Neural cell (in vitro differentiated cells): ENCODE data around the gene DPEP2.
"Not testable (repeated sequence)": the region's sequence is repeated elsewhere in the genome, so short reads cannot be mapped to it uniquely, and the experiment has no call there.

Experiments used
- EP300 ChIP-seq: fragments of 450-650 bp; conservative IDR thresholded peaks from 2 replicates; pipeline ENCODE4 v1.6.1; 2014; ENCODE audit warnings: antibody characterized with exemption, mild to moderate bottlenecking, moderate library complexity; ENCODE audit not compliant: poor library complexity, severe bottlenecking
- EZH2 ChIP-seq: fragments of 200-600, 300-800 bp; shearing (Covaris generic), sonication (generic); IDR thresholded peaks from 2 replicates; pipeline ENCODE4 v1.6.1; 2014; ENCODE audit warnings: antibody characterized with exemption, low read length, borderline replicate concordance, mild to moderate bottlenecking; ENCODE audit not compliant: insufficient read depth, poor library complexity, severe bottlenecking
- POLR2AphosphoS5 ChIP-seq: IDR thresholded peaks from 2 replicates; pipeline ENCODE4 v1.6.1; 2012
- RAD21 ChIP-seq: fragments of 450-650 bp; conservative IDR thresholded peaks from 2 replicates; pipeline ENCODE4 v1.6.1; 2014; ENCODE audit warnings: antibody characterized with exemption, mild to moderate bottlenecking, moderate library complexity
- REST ChIP-seq: IDR thresholded peaks from 2 replicates; pipeline ENCODE4 v1.6.1; 2012; ENCODE audit warnings: borderline replicate concordance
- SMC3 ChIP-seq: fragments of 450-650 bp; conservative IDR thresholded peaks from 2 replicates; pipeline ENCODE4 v1.6.1; 2014; ENCODE audit warnings: antibody characterized with exemption, mild to moderate bottlenecking, moderate library complexity; ENCODE audit not compliant: poor library complexity
- TF ChIP-seq, protein P1 (sequence below): fragments of 450-650 bp; IDR thresholded peaks from 2 replicates; pipeline ENCODE4 v1.5.1; 2014; ENCODE audit warnings: antibody characterized with exemption, mild to moderate bottlenecking, moderate library complexity; ENCODE audit not compliant: poor library complexity, severe bottlenecking

- not testable (repeated sequence) for TF ChIP-seq RAD21, SMC3, EZH2, EP300, POLR2AphosphoS5, REST
- TF ChIP-seq, protein P1, sequence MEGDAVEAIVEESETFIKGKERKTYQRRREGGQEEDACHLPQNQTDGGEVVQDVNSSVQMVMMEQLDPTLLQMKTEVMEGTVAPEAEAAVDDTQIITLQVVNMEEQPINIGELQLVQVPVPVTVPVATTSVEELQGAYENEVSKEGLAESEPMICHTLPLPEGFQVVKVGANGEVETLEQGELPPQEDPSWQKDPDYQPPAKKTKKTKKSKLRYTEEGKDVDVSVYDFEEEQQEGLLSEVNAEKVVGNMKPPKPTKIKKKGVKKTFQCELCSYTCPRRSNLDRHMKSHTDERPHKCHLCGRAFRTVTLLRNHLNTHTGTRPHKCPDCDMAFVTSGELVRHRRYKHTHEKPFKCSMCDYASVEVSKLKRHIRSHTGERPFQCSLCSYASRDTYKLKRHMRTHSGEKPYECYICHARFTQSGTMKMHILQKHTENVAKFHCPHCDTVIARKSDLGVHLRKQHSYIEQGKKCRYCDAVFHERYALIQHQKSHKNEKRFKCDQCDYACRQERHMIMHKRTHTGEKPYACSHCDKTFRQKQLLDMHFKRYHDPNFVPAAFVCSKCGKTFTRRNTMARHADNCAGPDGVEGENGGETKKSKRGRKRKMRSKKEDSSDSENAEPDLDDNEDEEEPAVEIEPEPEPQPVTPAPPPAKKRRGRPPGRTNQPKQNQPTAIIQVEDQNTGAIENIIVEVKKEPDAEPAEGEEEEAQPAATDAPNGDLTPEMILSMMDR = not testable (repeated sequence)
Observed at GRCh38 chr16:68009872-68010271, 10.6 kb upstream of the DPEP2 start.
